AML-193 (cell line): ENCODE measurements around the gene BMP7.
"Not testable (repeated sequence)": the region's sequence is repeated elsewhere in the genome, so short reads cannot be mapped to it uniquely, and the experiment has no call there.

ENCODE experiments used
- DNase-seq, 2 experiments: peaks; one replicate each; lab custom pipeline; 2025; lab: John Stamatoyannopoulos, UW

The BMP7 gene

GRCh38 chr20:57287901-57288300 is 21.5 kb upstream of the BMP7 start:
- DNase-seq: no peak

GRCh38 chr20:57287007-57287880 is 20.8 kb upstream of the BMP7 start:
- DNase-seq: no peak

- no peak for DNase-seq
These were observed 17.4 kb upstream of the BMP7 start for GRCh38 chr20:57283860-57284259.

GRCh38 chr20:57282670-57283361 is 16.4 kb upstream of the BMP7 start:
- DNase-seq: no peak

GRCh38 chr20:57281900-57282299 is 15.5 kb upstream of the BMP7 start:
- DNase-seq: no peak

- DNase-seq: no peak
These were observed 13.8 kb upstream of the BMP7 start for GRCh38 chr20:57280221-57280620.

GRCh38 chr20:57279548-57279947 is 13.1 kb upstream of the BMP7 start:
- not testable (repeated sequence) for DNase-seq

GRCh38 chr20:57278457-57278856 is 12.0 kb upstream of the BMP7 start:
- DNase-seq: no peak

GRCh38 chr20:57277398-57278105 is 11.1 kb upstream of the BMP7 start:
- no peak for DNase-seq

GRCh38 chr20:57276221-57276620 is 9.8 kb upstream of the BMP7 start:
- DNase-seq: no peak

GRCh38 chr20:57275813-57276212 is 9.4 kb upstream of the BMP7 start:
- DNase-seq: no peak

GRCh38 chr20:57275334-57275733 is 8.9 kb upstream of the BMP7 start:
- no peak for DNase-seq

- DNase-seq: no peak
These were observed 8.4 kb upstream of the BMP7 start for GRCh38 chr20:57274846-57275245.

- DNase-seq: no peak
These were observed 7.9 kb upstream of the BMP7 start for GRCh38 chr20:57274299-57274698.

- DNase-seq: no peak
These were observed 6.6 kb upstream of the BMP7 start for GRCh38 chr20:57272883-57273535.

GRCh38 chr20:57270204-57270984 is 4.0 kb upstream of the BMP7 start:
- DNase-seq: no peak

- DNase-seq: no peak
These were observed 2.9 kb upstream of the BMP7 start for GRCh38 chr20:57269148-57269984.

- DNase-seq: no peak
These were observed 2.1 kb upstream of the BMP7 start for GRCh38 chr20:57268399-57269076.

GRCh38 chr20:57267158-57267821 is 849 bp upstream of the BMP7 start:
- DNase-seq: no peak

GRCh38 chr20:57265997-57266290 is 497 bp downstream of the BMP7 start:
- no peak for DNase-seq
